ENCODE data around the gene IRF3.

DNA sequence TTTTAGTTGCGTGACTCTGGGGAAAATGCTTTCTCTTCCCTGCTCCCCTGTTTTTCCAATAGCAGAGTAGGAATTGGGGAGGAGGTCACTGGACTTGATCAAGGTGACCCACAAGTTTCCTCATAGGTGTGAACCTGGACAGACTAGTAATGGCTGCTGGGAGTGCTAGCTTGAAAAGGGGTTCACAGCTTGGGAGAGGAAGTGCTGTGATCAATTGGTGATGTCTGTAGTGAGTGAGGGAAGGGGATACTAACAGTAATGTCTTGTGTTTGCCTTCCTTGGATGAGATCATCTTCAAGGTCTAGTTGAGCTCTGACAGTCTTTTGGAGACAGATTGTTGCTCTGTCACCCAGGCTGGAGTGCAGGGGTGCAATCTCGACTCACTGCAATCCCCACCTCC is 1.8 kb upstream of the IRF3 start:
- TF ChIP-seq, protein P1, sequence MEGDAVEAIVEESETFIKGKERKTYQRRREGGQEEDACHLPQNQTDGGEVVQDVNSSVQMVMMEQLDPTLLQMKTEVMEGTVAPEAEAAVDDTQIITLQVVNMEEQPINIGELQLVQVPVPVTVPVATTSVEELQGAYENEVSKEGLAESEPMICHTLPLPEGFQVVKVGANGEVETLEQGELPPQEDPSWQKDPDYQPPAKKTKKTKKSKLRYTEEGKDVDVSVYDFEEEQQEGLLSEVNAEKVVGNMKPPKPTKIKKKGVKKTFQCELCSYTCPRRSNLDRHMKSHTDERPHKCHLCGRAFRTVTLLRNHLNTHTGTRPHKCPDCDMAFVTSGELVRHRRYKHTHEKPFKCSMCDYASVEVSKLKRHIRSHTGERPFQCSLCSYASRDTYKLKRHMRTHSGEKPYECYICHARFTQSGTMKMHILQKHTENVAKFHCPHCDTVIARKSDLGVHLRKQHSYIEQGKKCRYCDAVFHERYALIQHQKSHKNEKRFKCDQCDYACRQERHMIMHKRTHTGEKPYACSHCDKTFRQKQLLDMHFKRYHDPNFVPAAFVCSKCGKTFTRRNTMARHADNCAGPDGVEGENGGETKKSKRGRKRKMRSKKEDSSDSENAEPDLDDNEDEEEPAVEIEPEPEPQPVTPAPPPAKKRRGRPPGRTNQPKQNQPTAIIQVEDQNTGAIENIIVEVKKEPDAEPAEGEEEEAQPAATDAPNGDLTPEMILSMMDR (IDR thresholded peaks at IDR 0.05): no peak
- no peak for TF ChIP-seq POLR2A (IDR thresholded peaks at IDR 0.05)

Data from transverse colon (tissue), 3 donors.